Stimulated activated CD4-positive, alpha-beta T cell treated with anti-CD3 and anti-CD28 coated beads, Interleukin-1b, Interleukin-23, amount 100 ng/mL, for 4 hours (primary cell): ENCODE measurements around the gene RBM20.
"Not testable (repeated sequence)": the region's sequence is repeated elsewhere in the genome, so short reads cannot be mapped to it uniquely, and the experiment has no call there.

Experiments
- DNase-seq, 2 donors: peaks; one replicate each; pipeline ENCODE4 v3.0.0-alpha.2; 2020; ENCODE audit warnings: low read depth in 2 of 2

RBM20 gene

DNA sequence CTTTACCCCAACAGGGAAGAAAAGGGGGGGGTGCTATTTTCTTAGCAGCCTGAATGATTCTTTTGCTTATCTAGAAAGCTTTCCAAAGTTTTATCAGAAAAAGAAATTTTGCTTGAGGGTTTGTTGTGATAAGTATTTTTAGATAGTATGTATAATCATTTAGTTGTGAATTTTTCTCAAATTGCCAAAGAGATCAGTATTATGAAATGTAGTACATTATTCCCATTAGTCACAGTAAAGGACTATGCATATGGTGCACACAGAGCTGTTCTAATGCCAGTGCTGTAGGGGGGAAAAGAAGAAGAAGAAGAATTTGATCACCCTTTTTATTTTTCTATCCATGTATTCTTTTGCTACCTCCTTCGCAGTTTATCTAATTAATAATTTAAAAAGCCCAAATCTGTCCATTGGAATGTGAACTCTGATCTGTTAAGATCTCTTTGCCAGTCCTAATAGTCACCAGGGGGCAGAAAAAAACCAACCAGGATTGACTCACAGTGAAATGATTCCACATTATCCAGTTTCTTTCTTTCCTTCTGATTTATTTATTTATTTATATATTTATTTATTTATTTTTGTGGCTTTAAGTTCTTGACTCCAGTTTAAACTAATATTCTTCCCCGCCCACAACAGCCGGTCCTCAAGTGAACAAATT, 4.7 kb downstream of the RBM20 start:
- DNase-seq, result no peak

DNA sequence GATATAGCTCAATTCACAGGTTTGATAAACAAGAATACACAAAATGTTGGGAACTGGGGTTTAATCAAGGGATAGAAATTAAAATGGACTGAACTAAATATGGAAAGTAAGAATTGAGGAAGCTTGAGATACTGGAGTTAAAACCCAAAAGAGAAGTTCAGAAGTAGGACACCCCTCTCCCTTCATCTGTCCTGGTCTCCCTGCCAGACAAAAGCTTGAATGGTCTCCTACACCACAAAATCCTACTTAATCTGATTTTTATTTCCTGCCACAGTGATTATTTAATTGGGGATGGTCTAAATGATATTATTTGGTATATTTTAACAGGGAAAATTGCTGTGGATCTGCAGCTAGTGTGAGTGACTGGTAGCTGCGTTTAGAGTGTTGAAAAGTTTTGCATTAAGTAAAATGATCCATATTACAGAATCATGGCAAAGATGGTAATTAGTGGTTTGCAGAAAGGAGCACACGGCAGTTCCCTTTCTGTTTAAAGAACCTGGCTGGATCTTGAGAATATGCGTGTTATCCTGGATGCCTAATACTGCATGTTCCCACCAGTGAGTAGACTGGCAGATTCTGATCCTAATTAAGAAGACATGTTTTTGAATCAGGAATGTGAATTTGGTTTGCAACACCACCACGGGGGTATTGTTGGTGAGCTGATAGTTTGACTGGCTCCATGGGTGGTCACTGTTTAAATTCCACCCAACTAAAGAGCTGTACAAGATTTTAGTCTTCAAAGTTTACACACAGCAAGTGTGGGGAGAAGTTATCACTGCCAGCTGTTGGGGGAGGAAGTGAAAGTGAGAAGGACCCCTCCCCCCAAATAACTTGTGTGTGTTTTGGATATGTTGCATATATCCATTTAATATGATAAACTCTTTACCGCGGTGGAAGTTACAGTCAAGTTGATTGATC, 5.5 kb downstream of the RBM20 start:
- no peak for DNase-seq

DNA sequence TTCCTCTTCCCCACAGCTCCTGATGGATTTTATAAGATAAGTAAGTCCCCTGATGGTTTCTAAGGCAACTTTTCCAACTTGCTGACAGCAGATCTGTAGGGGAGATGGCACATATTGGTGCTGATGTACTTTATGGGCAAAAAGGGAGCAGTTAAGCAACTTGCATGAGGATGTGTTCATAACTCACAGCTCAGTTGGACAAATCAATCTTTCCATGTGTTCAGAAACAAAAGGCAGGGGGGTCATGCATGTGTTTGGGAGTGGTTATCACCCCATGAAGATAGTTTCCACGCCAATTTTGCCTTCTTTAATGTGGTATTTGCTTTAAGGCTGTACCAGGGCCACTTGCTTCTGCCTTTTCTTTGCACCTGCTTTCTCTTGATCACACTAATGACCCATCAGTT, 6.1 kb downstream of the RBM20 start:
- DNase-seq, result no peak

DNA sequence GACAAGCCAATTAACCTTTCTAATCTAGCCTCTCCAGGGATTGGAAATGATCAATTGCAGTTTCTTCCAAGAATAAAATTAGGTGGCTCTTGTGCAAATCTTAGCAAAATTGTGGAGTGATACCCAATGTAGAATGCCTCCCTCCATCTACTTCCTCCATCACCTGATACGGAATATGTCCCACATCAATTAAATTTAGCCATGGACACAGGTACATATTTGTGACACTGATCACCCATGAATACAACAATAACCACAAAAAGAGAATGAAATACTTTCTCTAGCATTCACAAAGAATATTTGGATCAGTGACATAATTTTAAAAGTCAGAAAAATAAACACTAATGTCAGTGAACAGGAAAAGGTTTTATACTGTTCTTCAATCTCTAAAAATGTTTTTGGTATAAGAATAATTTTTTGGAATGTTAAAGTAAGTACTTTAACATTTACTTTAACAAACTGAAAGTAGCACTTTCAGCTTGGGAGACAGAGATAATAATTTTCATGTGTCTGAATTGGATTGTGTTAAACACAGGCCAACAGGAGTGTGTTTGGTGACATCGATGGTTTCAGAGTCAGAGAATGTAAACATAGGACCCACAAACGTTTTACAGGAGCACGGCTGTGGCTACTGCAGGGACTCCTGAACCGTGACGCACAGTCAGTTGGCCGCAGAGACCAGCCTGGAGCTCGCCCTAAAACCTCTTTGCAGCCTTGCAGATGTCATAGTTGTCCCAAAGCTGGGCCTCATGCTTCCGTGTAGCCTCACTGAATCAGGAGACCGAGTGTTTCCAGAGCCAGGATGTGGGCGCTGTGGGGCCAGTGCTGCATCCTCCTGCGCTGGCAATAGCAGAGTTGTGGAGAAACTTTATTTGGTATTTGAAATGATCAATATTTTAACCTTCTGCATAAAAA, 7.2 kb downstream of the RBM20 start:
- no peak for DNase-seq

DNA sequence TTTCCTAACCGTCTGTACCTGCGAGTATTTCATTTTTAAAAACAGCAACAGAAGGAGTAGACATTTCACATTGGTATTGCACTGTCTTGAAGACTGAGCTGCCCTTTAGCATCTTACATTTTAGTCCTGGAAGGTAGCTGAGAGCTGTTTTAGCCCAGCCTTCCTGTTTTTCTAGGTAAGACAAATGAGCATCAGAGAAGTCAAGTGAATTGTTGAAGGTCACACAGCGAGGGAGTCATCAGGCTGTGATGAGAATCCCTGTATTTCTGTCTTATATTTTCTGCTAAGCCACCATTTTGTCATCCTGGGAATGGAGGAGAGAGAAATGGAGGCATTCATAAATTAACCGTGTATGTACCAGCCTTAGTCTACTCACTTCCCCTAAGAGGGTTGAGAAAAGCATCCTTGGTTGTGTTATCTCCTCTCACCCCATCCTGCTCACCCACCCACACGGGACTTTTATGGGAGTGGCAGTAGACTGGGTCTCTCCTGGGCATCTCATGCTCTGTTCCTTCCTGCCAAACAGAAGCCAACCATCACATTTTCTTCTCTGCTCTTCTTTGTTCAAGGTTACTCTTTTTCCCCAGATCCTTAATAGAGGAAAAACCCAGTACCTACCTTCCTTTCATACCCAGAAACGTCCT, 8.5 kb downstream of the RBM20 start:
- DNase-seq, result no peak

DNA sequence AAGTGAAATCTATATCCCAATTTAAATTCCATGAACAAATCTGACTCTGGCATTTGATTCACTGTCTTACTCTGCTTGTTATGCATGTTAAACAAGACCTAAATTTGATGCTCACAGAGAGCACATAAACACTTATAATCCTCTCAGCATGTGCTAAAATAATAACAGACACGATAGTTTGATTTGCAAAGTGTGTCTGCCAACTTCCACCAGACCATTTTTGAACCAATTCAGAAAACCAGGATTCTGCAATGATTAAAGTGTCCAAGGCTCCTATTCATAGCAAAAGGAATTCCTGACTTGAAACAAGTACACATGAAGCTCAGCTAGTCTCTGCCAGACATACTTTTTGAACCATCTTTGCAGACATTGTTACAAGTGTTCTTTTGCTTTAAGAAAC, 11.2 kb downstream of the RBM20 start:
- DNase-seq, result no peak

DNA sequence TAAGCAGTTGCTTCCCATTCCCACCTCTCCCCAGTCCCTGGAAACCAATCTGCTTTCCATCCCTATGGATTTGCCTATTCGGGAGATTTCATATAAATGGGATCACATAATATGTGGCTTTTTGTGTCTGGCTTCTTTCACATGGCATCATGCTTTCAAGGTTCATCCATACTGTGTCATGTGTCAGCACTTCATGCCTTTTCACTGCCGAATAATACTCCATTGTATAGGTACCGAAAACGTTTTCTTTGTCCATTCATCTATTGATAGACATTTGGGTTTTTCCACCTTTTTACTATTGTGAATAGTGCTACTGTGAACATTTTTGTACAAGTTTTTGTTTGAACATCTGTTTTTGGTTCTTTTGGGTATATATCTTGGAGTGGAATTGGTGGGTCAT, 12.5 kb downstream of the RBM20 start:
- DNase-seq, result no peak

DNA sequence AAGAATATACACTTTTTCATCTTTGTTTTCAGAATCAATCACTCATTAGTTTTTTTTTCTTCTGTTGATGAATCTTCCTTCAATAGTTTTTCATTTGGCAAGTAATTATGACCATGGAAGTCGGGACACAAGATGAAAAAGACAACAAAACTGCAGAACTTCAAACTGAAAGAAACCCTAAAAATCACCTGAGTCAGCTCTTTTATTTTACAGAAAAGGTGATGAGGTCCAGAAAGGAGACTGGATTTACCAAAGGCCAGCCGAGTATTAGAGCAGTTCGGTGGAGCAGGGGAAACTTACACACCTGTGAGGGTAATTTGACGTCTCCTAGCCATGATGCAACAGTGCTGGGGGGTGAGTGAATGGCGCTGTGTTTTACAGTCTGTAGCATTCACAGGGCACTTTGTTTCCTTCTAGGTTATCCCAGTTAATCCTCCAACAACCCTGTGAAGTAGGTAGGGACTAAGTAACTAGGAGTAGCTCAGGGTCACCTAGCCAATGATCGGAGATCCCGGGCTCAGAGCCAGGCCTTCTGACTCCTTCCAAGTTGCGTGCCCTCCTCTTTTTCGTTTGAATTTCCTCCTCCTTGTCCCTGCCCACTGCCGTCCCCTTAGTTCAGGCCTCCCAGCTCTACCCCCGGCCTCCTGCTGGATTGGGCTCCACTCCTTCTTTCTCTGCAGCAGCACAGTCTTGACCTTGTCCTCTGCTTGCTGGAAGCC, 14.0 kb downstream of the RBM20 start:
- DNase-seq, result no peak

DNA sequence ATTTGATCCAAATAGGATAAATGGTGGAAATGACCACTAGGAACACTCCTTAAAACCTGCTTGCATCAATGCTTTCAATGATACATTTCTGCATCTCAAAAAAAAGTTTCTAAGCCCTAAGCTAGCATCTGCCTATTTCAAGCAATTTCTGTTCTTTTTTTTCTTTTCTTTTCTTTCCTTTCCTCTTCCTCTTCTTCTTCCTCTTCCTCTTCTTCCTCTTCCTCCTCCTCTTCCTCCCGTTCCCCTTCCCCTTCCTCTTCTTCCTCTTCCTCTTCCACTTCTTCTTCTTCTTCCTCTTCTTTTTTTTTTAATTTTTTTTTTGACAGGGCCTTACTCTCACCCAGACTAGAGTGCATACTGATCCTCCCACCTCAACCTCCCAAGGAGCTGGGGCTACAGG, 15.4 kb downstream of the RBM20 start:
- no peak for DNase-seq

DNA sequence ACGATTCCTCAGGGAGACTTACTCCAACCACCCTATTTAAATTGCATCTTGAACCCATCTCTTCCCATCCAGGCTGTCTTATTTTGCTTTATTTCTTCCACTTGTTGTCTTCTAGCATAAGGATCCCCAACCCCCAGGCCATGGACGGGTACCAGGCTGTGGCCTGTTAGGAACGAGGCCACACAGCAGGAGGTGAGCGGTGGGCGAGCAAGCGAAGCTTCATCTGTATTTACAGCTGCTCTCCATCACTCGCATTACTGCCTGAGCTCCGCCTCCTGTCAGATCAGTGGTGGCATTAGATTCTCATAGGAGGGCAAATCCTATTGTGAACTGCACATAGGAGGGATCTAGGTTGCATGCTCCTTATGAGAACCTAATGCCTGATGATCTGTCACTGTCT, 16.2 kb downstream of the RBM20 start:
- not testable (repeated sequence) for DNase-seq

DNA sequence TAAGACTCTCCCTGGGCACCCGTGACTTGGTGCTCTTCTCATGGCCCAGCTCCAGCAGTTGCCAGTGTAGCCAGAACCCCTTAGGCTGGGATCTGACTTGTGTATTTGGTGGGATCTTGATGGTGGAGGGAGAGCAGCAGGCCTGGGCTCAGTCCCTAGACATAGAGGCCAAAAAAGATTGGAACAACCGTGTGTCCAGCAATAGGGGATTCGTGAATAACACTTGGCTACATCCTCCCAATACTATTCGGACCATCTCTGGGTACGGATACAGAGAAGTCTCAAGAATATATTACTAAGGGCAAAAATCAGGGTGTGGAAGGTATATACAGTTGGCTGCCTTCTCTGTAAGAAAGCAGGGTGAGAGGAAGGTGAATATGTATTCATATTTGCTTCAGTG, 17.2 kb downstream of the RBM20 start:
- no peak for DNase-seq

DNA sequence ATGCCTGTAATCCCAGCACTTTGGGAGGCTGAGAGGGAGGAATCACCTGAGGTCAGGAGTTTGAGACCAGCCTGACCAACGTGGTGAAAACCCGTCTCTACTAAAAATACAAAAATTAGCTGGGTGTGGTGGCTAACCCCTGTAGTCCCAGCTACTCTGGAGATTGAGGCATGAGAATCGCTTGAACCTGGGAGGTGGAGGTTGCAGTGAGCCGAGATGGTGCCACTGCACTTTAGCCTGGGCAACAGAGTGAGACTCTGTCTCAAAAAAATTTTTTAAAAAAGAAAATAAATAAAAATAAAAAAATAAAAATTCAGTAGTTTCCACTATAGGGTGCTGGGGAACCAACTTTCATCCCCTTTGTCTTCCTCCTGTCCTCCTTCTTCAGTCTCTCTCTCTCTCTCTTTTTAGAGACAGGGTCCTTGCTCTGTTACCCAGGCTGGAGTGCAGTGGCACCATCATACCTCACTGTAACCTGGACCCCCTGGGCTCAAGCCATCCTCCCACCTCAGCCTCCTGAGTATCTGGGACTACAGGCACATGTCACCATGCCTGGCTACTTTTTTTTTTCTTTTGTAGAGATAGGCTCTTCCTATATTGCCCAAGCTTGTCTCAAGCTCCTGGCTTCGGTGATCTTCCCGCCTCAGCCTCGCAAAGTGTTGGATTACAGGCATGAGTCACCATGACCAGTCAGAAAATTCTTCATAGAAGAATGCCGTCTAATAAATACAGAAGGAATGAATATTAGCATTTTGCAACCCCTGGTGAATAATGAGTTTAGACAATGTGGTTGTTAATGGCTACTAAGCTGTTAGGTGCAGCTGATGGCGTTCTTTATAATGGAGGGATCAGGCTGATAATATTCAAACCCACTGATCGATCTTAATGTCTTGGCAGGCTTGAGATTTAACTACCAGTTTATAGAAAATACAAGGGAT, 20.6 kb downstream of the RBM20 start:
- DNase-seq, result no peak

DNA sequence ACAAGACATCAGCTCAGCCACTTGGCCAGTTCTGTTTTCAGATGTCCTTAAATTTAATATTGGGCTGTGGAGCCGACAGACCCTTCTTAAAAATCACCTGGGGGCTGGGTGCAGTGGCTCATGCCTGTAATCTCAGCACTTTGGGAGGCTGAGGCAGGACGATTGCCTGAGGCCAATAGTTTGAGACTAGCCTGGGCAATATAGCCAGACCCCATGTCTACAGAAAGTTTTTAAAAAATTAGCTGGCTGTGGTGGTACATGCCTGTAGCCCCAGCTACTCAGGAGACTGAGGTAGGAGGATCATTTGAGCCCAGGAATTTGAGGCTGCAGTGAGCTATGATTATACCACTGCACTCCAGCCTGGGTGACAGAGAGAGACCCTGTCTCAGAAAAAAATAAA, 22.1 kb downstream of the RBM20 start:
- DNase-seq, result not testable (repeated sequence)

DNA sequence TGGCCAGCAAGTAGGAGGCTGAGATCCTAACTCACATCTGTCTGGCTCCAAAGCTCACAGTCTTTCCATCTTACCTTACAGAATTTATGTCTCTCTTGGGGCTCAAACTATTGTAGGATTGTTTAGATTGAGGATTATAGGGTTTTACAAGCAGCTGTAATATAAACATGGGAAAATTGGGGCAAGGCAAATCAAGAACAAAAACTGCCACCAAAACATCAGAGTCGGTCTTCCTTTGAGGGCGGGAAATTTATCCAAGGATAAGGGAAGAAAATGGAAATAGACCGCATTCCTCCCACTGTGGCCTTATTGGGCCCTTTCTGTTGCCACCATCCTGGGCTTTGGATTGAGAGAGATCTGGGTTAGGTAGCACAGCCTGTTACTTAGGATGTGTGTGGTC, 22.5 kb downstream of the RBM20 start:
- no peak for DNase-seq

DNA sequence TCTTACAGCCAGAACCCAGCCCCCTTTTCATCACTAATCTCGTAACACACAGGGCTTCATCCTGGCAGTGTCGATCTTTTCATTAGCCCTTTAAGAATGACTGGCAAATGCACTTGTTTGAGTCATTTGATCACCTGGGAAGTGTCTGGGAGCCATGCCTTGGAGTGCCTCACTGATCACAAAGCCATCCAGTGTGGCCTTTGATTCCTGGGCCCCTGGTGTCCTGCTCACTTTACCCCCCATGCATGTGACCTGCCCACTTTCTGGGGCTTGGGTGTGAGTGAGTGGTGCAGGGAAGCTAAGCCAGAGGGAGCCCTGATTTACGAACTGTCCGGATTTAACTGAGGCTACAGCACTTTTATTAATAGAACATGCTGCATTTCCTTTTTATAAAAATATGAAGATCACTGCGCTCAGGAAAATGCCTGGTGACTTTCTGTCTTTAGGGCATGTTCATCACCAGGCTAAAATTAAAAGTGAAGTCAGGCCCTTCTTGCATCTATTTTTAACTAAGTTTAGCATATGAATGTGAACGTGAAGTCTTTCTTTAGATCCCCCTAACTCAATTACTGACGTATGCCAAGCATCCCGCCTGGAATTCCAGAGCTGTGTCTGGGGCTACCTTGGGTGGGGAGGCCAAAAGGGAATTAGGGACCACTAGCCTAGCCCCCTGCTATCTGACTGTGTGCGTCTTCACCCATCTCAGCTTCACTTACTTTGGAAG, 23.6 kb downstream of the RBM20 start:
- no peak for DNase-seq

DNA sequence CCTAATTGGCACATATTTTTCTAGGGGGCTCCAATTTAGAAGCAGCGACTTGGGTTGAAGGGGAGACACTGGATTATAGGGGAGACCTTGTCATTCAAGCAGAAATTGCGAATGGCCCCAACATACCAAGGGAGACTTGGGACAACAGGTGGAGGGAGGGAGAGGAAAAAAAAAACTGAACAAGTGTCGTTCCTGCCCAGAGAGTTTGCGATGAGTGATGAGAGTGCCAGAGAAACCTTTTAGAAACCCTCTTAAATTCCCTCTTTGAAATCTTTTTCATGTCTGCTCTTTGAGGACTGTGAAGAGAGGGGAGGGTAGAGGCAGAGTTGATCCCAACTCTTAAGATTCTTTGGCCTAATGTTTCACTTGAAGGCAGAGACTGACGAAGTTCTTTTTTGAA, 24.3 kb downstream of the RBM20 start:
- no peak for DNase-seq

DNA sequence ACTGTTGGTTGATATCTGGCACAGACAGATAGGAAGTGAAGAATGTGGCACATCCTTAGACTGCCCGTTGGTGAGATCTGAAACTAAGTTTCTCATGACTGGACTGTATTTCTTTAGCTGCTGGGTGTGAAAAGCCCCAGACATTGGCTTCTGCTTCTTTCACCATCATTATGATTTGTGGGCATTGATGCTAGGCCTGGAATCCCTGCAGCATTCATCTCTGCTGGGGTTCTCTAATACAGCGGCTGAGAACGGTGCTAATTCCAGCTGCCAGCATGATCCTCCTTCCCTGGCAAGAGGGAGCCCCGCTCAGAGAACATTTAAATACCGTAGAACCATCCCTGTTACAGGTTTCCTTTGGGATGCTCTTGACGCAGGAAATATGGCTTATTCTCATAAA, 26.2 kb downstream of the RBM20 start:
- DNase-seq, result no peak

DNA sequence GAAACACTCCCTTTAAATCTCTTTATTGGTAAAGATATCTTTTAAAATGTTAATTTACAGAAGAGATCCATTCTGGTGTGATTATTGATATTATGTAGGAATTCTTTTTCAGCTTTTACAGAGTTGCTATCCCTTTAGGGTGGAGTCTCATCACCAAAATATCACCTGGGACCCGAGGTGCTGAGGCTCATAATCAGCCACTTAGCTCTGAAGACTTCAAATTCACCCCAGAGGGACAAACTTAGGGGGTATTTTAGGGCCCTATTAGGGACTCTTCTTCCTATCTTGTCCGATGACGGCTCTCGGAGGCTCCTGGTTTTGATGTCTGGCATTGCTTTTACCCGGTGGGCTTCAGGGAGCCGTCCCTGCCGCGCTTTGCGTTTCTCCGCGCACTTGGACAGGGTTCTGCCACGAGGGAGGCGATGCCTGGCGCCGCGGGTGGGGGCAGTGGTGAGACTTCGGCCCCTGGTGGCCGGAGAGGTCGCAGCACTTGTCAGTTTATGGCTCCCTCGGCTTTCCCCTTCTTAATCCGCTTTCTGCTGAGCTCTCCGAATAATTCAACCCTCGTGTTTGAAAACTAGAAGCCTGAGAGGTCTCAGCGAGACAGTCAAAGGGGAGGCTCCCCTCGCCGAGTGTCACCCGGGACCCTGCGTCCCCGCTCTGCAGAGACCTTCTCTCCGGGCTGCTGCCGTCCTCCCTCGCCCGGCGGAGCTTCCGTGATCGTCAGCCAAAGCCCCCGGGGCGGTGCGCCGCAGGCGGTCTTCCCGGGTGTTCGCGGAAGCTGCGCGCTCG, 27.8 kb downstream of the RBM20 start:
- peak; percentile 55 to 66 for DNase-seq

DNA sequence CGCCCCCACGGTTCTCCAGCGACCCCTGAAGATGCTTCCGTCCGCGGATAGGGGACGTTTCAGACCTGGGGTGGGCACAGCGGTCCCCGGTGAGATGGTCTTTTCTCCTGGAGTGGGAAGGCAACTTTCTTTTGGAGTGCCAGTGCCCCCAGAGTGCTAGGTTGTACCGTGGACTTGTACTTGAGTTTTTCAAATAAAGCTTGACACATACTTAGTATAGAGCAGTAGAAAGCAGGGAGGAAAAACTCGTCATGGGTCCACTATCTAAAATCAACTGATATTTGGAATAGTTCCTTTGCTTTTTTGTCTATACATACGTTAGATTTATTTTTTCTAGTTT, 28.4 kb downstream of the RBM20 start:
- no peak for DNase-seq
